Activated CD4-positive, alpha-beta memory T cell treated with anti-CD3 and anti-CD28 coated beads for 36 hours (primary cell): ENCODE results near the gene PTPN6. TPM values are rescaled to one million over a fixed set of nuclear protein-coding genes. Genes with fewer than 3 reads are reported as not detected.

Source experiments
- CTCF ChIA-PET: fragments of 350-600 bp; sonication (Branson Sonifier 250); formaldehyde crosslinking; loops from one replicate; lab custom pipeline; 2021; ENCODE audit warnings: antibody characterized with exemption, inconsistent platforms; lab: Charles Lee
- POLR2A ChIA-PET: fragments of 350-600 bp; sonication (Branson Sonifier 250); formaldehyde crosslinking; loops from one replicate; lab custom pipeline; 2021; ENCODE audit warnings: antibody characterized with exemption; lab: Charles Lee
- DNase-seq: peaks from one replicate; pipeline ENCODE4 v3.0.0-alpha.2; 2020
- H3K27ac Mint-ChIP-seq: one replicate; pipeline ENCODE4 v1.8.0; 2021; ENCODE audit warnings: mixed read lengths
- H3K27me3 Mint-ChIP-seq: one replicate; pipeline ENCODE4 v1.8.0; 2021; ENCODE audit warnings: mixed read lengths
- H3K36me3 Mint-ChIP-seq: one replicate; pipeline ENCODE4 v1.8.0; 2021; ENCODE audit warnings: mixed read lengths
- H3K4me1 Mint-ChIP-seq: one replicate; pipeline ENCODE4 v1.8.0; 2021; ENCODE audit warnings: low read depth, mixed read lengths
- H3K4me3 Mint-ChIP-seq: one replicate; pipeline ENCODE4 v1.8.0; 2021; ENCODE audit warnings: mild to moderate bottlenecking, mixed read lengths
- H3K9me3 Mint-ChIP-seq: one replicate; pipeline ENCODE4 v1.8.0; 2021; ENCODE audit warnings: mixed read lengths
- intact Hi-C: fragments of 100-400 bp; cut with micrococcal nuclease; formaldehyde crosslinking; loops from one replicate; pipeline ENCODE4 v1.15.1; 2023
- total RNA-seq, 2 experiments: library from RNA; stranded (reverse); gene quantifications; one replicate each; pipeline ENCODE4 v1.2.3, GENCODE V29; 2021

PTPN6 gene
- total RNA-seq, 2 experiments from 2014 or later, result 321 to 324 TPM

DNA sequence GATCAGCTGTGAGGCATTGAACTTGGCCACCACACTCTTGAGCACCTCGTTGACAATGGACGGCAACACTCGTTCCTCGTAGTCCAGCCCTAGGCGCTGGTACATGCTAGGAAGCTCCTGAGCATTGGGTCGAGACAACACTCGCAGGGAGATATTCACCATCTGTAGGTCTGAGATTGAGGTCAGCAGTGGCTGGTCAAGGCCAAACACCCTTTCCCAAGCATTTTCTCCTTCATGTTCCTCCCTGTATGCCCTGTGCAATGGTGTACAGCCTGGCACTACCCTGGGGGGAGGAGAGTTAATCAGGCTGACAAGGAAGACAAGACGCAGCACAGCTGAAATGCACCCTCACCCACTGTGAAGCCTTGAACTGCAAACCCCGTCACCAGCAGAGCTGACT lies 17.3 kb downstream of the PTPN6 start:
- peaks cover 62% of the 10 kb centered on the region for H3K4me1 Mint-ChIP-seq
- peak overlapping the region; percentile 98 for H3K27ac Mint-ChIP-seq
- peak overlapping the region; percentile 100 for H3K4me3 Mint-ChIP-seq
- H3K27me3 Mint-ChIP-seq, result no peaks in the 10 kb centered on the region
- H3K36me3 Mint-ChIP-seq, result peaks cover 50% of the 10 kb centered on the region
- intact Hi-C loops, result no loop called here
- no peak for DNase-seq
- CTCF ChIA-PET, result interaction anchor here (0.8 to 2.9 kb wide), 10 partner anchors 10 to 99 kb away, joined by 3 to 34 read pairs (median 8); partner anchors contain the start of genes C12orf57, PTPN6, RNU7-1 and SPSB2
- H3K9me3 Mint-ChIP-seq, result no peaks in the 10 kb centered on the region
- POLR2A ChIA-PET, result interaction anchor here (1.0 to 3.6 kb wide), 6 partner anchors 7 to 30 kb away, joined by 3 to 50 read pairs (median 10); partner anchors contain the start of genes C12orf57, PTPN6 and RNU7-1

DNA sequence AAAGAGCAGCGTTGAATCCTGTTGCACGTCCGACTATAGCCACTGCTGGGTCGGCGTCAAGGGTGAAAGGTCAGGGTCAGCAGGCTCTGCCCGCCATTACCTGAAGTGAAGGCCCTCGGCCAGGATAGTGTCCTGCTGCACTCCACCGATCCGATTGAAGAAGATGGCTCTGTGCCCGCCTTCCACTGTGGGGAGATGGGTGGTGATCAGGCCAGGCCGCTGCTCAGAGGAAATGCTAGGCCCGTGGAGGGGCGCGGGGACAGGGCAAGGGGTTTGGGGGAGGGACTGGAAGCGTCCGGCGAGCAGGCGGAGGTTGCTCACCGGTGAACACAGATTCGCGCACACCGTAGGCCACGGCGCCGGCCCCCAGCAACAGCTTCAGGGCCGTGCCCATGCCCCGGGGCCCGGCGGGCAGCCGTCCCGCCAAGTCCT lies 19.0 kb downstream of the PTPN6 start:
- H3K4me1 Mint-ChIP-seq, result peaks cover 58% of the 10 kb centered on the region
- intact Hi-C loops, result loop anchor here (1.0 to 5.0 kb wide), 5 partner anchors 26 to 217 kb away; partner anchors contain the start of genes C12orf57, C1R, LPCAT3 and PEX5
- no peak for DNase-seq
- H3K27ac Mint-ChIP-seq, result peak overlapping the region; percentile 98
- peaks cover 59% of the 10 kb centered on the region for H3K36me3 Mint-ChIP-seq
- H3K9me3 Mint-ChIP-seq, result no peaks in the 10 kb centered on the region
- CTCF ChIA-PET, result interaction anchor here (1.0 to 2.9 kb wide), 3 partner anchors 23 to 32 kb away, joined by 3 to 11 read pairs (median 6); no protein-coding TSS in a partner anchor
- H3K4me3 Mint-ChIP-seq, result peak overlapping the region; percentile 100
- POLR2A ChIA-PET, result interaction anchor here (1.0 to 3.6 kb wide), 5 partner anchors 9 to 48 kb away, joined by 3 to 50 read pairs (median 10); partner anchors contain the start of genes C12orf57, LPCAT3 and RNU7-1
- H3K27me3 Mint-ChIP-seq, result no peaks in the 10 kb centered on the region

DNA sequence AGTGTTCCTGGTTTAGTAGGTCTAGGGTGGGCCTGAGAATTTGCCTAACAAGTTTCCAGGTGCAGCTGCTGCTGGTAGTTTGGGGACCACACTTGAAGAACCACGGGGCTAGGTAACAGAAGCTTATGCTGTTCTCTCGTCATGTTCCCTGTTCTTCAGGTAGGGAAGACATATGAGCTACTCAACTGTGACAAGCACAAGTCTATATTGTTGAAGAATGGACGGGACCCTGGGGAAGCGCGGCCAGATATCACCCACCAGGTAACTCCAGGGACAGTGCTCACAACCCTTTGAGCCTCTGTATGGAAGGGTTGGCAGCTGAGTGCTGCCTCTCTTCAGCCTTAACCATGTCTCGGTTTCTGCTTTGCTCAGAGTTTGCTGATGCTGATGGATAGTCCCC lies 23.0 kb downstream of the PTPN6 start:
- H3K36me3 Mint-ChIP-seq, result peaks cover 58% of the 10 kb centered on the region
- no peaks in the 10 kb centered on the region for H3K27me3 Mint-ChIP-seq
- no peak for DNase-seq
- H3K4me1 Mint-ChIP-seq, result peaks cover 25% of the 10 kb centered on the region
- H3K4me3 Mint-ChIP-seq, result no peak overlapping the region
- CTCF ChIA-PET, result interaction anchor here (1.1 to 3.3 kb wide), 4 partner anchors 30 to 139 kb away, joined by 4 to 10 read pairs (median 4); partner anchors contain the start of genes C12orf57 and RNU7-1
- H3K27ac Mint-ChIP-seq, result peak overlapping the region; percentile 21
- no peaks in the 10 kb centered on the region for H3K9me3 Mint-ChIP-seq
- POLR2A ChIA-PET, result interaction anchor here (1.1 to 1.2 kb wide), 2 partner anchors 13 to 30 kb away, joined by 3 to 4 read pairs; no protein-coding TSS in a partner anchor
- intact Hi-C loops, result loop anchor here (5.0 kb wide), 2 partner anchors 118 to 213 kb away; partner anchors contain the start of genes C1R and PEX5

DNA sequence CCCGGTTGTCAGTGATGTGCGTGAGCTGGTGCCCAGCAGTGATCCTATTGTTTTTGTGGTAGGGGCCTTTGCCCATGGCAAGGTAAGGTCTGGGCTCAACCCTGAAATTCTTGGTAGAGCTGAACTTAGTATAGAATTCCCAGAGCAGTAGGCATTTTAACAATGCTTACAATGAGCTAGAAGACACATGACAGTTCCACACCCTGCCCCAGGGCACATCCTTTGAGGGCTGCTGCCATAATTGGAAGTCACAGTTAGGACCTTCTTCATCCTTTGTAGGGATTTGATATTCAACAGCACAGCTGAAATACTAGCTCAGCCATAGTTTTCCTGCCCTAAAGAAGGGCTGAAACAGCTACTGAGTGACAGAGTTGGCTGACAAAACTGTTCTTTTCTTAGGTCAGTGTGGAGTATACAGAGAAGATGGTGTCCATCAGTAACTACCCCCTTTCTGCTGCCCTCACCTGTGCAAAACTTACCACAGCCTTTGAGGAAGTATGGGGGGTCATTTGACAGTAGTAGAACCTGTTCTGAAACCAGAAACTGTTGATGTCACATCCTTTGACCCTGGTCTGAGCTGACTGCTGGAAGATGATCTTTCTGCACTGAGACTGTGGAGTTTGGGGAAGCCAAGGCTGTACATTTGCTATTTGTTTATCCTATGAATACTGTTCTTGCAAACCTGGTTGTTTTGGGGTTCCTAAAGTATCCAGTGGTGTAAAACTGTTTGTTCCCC lies 24.3 kb downstream of the PTPN6 start:
- no peak for DNase-seq
- intact Hi-C loops, result no loop called here
- ChIA-PET POLR2A (interaction anchor here (1.2 kb wide), 1 partner anchor 14 kb away, joined by 4 read pairs; no protein-coding TSS in a partner anchor), CTCF (interaction anchor here (0.6 to 3.3 kb wide), 5 partner anchors 31 to 138 kb away, joined by 3 to 10 read pairs (median 5); partner anchors contain the start of genes C12orf57, LPCAT3 and RNU7-1)
- no peak overlapping the region for H3K4me3 Mint-ChIP-seq
- H3K4me1 Mint-ChIP-seq, result peaks cover 23% of the 10 kb centered on the region
- H3K36me3 Mint-ChIP-seq, result peaks cover 58% of the 10 kb centered on the region
- peak overlapping the region; percentile 29 for H3K27ac Mint-ChIP-seq
- no peaks in the 10 kb centered on the region for H3K27me3 Mint-ChIP-seq
- H3K9me3 Mint-ChIP-seq, result no peaks in the 10 kb centered on the region

DNA sequence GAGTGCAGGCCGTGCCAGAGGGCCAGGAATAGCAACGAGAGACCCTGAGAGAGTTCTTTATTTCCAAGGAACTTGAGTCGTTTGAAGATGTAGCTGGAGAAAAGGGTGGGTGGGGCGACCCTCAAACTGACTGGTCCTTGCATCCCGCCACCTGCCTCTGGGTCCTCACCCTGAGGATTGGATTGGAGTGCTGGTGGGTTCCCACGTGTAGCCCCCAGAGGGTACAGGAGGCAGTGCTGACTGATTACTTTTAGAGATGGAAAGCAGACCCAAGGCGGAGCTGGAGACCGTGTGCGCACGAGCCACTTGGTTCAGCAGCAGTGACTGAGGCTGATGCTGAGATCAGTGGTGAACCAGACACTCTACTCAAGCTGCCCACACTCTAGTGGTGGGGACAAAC lies 26.5 kb downstream of the PTPN6 start:
- Mint-ChIP-seq H3K9me3 (no peaks in the 10 kb centered on the region), H3K36me3 (peaks cover 63% of the 10 kb centered on the region), H3K4me3 (no peak overlapping the region), H3K27ac (no peak overlapping the region), H3K27me3 (no peaks in the 10 kb centered on the region), H3K4me1 (peaks cover 10% of the 10 kb centered on the region)
- ChIA-PET POLR2A (interaction anchor here (1.0 to 1.1 kb wide), 2 partner anchors 31 to 40 kb away, joined by 3 read pairs; partner anchors contain the start of gene LPCAT3), CTCF (interaction anchor here (0.9 to 1.4 kb wide), 4 partner anchors 13 to 135 kb away, joined by 3 to 7 read pairs (median 5); no protein-coding TSS in a partner anchor)
- DNase-seq, result no peak
- intact Hi-C loops, result no loop called here

DNA sequence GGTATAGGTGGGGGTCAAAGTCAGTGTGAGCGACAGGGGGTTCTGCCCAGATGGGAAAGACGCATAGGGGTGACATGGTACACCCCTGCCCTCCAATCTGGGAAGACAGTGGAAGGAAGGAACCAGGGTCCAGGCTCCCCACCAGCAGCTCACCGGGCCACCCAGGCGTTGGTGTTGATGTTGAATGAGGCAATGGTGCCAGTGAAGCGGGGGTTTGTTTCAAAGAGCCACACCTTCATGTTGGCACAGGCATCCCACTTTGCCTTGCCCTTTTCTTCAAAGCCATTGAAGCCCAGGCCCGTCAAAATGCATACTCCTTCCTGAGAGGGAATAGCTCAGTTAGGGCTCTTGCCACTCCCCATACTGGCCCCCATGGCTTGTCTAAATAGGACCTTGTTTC lies 27.0 kb downstream of the PTPN6 start:
- peak overlapping the region; percentile 19 for H3K27ac Mint-ChIP-seq
- ChIA-PET CTCF (interaction anchor here (0.9 to 1.4 kb wide), 4 partner anchors 14 to 135 kb away, joined by 3 to 7 read pairs (median 5); no protein-coding TSS in a partner anchor), POLR2A (interaction anchor here (1.0 to 1.1 kb wide), 2 partner anchors 30 to 40 kb away, joined by 3 read pairs; partner anchors contain the start of gene LPCAT3)
- H3K27me3 Mint-ChIP-seq, result no peaks in the 10 kb centered on the region
- H3K9me3 Mint-ChIP-seq, result no peaks in the 10 kb centered on the region
- peaks cover 63% of the 10 kb centered on the region for H3K36me3 Mint-ChIP-seq
- intact Hi-C loops, result no loop called here
- H3K4me3 Mint-ChIP-seq, result no peak overlapping the region
- no peak for DNase-seq
- H3K4me1 Mint-ChIP-seq, result peaks cover 6% of the 10 kb centered on the region

DNA sequence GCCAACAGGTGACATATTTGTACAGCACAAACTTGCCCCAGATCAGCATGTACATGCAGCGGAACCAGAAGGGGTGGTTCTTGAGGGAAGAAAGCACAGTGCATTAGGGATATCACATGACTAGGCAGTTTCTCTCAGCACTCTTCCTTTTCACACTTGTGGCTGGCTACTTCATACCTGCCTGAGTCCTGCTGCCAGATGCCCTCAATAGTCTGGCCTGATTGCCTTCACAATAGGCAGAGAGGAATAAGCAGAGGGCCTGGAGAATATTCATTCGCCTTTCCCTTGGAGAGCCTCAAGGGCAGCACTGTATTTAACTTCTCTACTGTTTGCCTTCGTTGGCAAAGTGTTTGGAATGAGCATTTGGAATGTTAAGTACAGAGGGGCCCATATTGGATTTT lies 27.5 kb downstream of the PTPN6 start:
- intact Hi-C loops, result no loop called here

DNA sequence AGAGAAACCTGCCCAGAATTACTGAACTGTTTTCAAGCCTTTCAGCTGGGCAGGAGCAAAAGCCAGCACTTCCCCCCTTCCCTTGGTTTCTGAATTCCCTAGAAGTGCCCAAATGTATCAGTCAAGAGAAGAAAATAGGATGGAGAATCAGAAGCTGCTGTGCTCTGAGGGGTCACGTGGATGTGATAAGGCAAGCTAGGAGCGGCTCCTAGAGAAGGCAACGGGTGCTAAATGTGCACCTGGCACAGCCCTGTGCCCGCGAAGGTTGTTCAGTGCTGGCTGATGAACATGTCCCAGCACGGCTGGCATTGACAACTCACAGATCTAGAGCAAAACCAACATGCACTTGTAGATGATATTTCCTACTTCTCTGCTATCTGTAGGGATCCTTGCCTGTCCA lies 27.9 kb downstream of the PTPN6 start:
- intact Hi-C loops, result no loop called here
- POLR2A ChIA-PET, result no interaction called here
- peaks cover 60% of the 10 kb centered on the region for H3K36me3 Mint-ChIP-seq
- CTCF ChIA-PET, result interaction anchor here (1.1 kb wide), 1 partner anchor 25 kb away, joined by 3 read pairs; no protein-coding TSS in a partner anchor
- no peaks in the 10 kb centered on the region for H3K4me1 Mint-ChIP-seq
- no peaks in the 10 kb centered on the region for H3K9me3 Mint-ChIP-seq
- DNase-seq, result no peak
- no peaks in the 10 kb centered on the region for H3K27me3 Mint-ChIP-seq
- H3K4me3 Mint-ChIP-seq, result no peak overlapping the region
- H3K27ac Mint-ChIP-seq, result no peak overlapping the region

More for the DNA sequence above, 27.5 kb downstream of the PTPN6 start:
- H3K9me3 Mint-ChIP-seq, result no peaks in the 10 kb centered on the region
- ChIA-PET CTCF (interaction anchor here (1.1 kb wide), 1 partner anchor 25 kb away, joined by 3 read pairs; no protein-coding TSS in a partner anchor), POLR2A (no interaction called here)
- no peak overlapping the region for H3K4me3 Mint-ChIP-seq
- DNase-seq, result no peak
- peak overlapping the region; percentile 19 for H3K27ac Mint-ChIP-seq
- peaks cover 64% of the 10 kb centered on the region for H3K36me3 Mint-ChIP-seq
- H3K4me1 Mint-ChIP-seq, result peaks cover 3% of the 10 kb centered on the region
- no peaks in the 10 kb centered on the region for H3K27me3 Mint-ChIP-seq

DNA sequence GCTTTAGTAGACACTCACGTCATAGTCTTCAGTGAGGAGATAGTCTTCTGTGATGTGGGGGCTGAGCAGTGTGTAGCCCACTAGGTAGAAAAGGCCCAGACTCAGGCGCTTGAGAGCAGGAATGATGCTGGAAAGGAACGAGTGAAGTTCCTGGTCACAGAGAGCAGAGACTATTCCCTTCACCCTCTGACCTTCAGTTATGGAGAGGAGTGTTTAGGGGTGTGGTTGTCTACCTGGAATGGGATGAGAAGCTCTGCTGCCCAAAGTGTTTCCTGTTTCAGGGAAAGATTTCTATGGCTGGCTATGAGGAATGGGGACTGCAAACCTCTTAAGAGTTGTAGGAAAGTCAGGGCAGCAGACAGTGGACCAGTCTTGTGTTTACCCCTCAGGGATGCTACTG lies 28.3 kb downstream of the PTPN6 start:
- Mint-ChIP-seq H3K4me1 (no peaks in the 10 kb centered on the region), H3K9me3 (no peaks in the 10 kb centered on the region), H3K27ac (no peak overlapping the region), H3K4me3 (no peak overlapping the region), H3K27me3 (no peaks in the 10 kb centered on the region), H3K36me3 (peaks cover 58% of the 10 kb centered on the region)
- intact Hi-C loops, result no loop called here
- POLR2A ChIA-PET, result no interaction called here
- no peak for DNase-seq
- CTCF ChIA-PET, result interaction anchor here (0.6 kb wide), 1 partner anchor 701 kb away, joined by 5 read pairs; no protein-coding TSS in a partner anchor

DNA sequence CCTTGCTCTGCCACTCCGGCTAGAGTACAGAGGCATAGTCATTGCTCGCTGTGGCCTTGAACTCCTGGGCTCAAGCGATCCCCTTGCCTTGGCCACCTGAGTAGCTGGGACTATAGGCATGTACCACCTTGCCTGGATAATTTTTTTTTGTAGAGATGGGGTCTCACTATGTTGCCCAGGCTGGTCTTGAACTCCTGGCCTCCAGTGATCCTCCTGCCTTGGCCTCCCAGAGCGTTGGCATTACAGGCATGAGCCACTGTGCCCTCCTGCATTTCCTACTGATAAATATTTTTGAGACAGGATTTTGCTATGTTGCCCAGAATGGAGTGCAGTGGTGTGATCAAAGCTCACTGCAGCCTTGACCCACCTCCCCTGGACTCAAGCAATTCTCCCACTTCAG lies 28.9 kb downstream of the PTPN6 start:
- CTCF ChIA-PET, result interaction anchor here (0.6 kb wide), 1 partner anchor 701 kb away, joined by 5 read pairs; no protein-coding TSS in a partner anchor
- Mint-ChIP-seq H3K27me3 (no peaks in the 10 kb centered on the region), H3K4me3 (no peak overlapping the region), H3K36me3 (peaks cover 56% of the 10 kb centered on the region), H3K4me1 (no peaks in the 10 kb centered on the region), H3K9me3 (no peaks in the 10 kb centered on the region), H3K27ac (no peak overlapping the region)
- DNase-seq, result no peak
- POLR2A ChIA-PET, result no interaction called here
- intact Hi-C loops, result no loop called here

DNA sequence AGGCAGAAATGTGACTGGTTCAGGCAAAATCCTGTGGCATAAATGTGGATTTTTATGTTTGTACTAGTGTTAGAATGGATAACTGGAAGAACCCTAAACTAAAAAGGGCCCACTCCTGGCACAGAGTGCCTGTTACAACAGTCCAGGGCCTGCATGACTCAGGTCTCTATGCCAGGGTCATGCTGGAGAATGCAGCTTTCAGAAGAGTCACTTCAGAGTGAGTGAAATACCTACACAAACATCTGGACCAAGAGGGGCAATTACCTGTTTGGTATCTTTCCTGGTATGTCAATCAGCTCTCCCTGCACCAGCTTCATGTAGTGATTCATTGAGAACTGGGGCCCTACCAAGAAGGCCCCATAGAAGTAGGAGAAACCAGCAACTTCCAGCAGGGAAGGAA lies 29.6 kb downstream of the PTPN6 start:
- no peak overlapping the region for H3K4me3 Mint-ChIP-seq
- ChIA-PET POLR2A (no interaction called here), CTCF (no interaction called here)
- no peak for DNase-seq
- peaks cover 51% of the 10 kb centered on the region for H3K36me3 Mint-ChIP-seq
- intact Hi-C loops, result no loop called here
- no peaks in the 10 kb centered on the region for H3K27me3 Mint-ChIP-seq
- H3K27ac Mint-ChIP-seq, result no peak overlapping the region
- no peaks in the 10 kb centered on the region for H3K4me1 Mint-ChIP-seq
- H3K9me3 Mint-ChIP-seq, result no peaks in the 10 kb centered on the region
